Endodermal cell (in vitro differentiated cells): ENCODE data around the gene LRP6. TPM values are rescaled to one million over a fixed set of nuclear protein-coding genes. Genes with fewer than 3 reads are reported as not detected.

Experiments used
- DNase-seq: peaks from one replicate; pipeline ENCODE4 v3.0.0-alpha.2; 2017
- H3K27ac ChIP-seq: 2 replicates; pipeline ENCODE4 v1.5.1; 2013; ENCODE audit warnings: mild to moderate bottlenecking, low read depth, low read length, moderate library complexity
- H3K27me3 ChIP-seq: 2 replicates; pipeline ENCODE4 v1.6.1; 2013; ENCODE audit warnings: mild to moderate bottlenecking, low read length, moderate library complexity; ENCODE audit not compliant: insufficient read depth, control insufficient read depth, poor library complexity, severe bottlenecking
- H3K36me3 ChIP-seq: 2 replicates; pipeline ENCODE4 v1.7.0; 2013; ENCODE audit warnings: mild to moderate bottlenecking, low read length, moderate library complexity; ENCODE audit not compliant: control insufficient read depth, insufficient read depth
- H3K4me1 ChIP-seq: one replicate; pipeline ENCODE4 v1.7.0; 2013; ENCODE audit warnings: low read length; ENCODE audit not compliant: control insufficient read depth, insufficient read depth
- H3K4me3 ChIP-seq: 2 replicates; pipeline ENCODE4 v1.5.1; 2013; ENCODE audit warnings: mild to moderate bottlenecking, low read length, moderate library complexity
- H3K9ac ChIP-seq: 2 replicates; pipeline ENCODE4 v1.6.1; 2013; ENCODE audit warnings: mild to moderate bottlenecking, low read length, moderate library complexity; ENCODE audit not compliant: poor library complexity, severe bottlenecking; ENCODE audit errors: extremely low read depth
- H3K9me3 ChIP-seq: 2 replicates; pipeline ENCODE4 v1.6.1; 2013; ENCODE audit warnings: mild to moderate bottlenecking, low read length, moderate library complexity; ENCODE audit not compliant: control insufficient read depth
- H3K27ac Mint-ChIP-seq: 2 replicates; pipeline ENCODE4 v1.8.0; 2020; ENCODE audit warnings: mixed read lengths
- H3K27me3 Mint-ChIP-seq: 2 replicates; pipeline ENCODE4 v1.8.0; 2021; ENCODE audit warnings: mild to moderate bottlenecking, mixed read lengths; ENCODE audit not compliant: insufficient read depth
- H3K36me3 Mint-ChIP-seq: 2 replicates; pipeline ENCODE4 v1.8.0; 2020; ENCODE audit warnings: low read depth, mixed read lengths
- H3K4me1 Mint-ChIP-seq: 2 replicates; pipeline ENCODE4 v1.8.0; 2020; ENCODE audit warnings: mixed read lengths
- H3K4me3 Mint-ChIP-seq: 2 replicates; pipeline ENCODE4 v1.8.0; 2020; ENCODE audit warnings: mild to moderate bottlenecking, moderate library complexity, mixed read lengths
- H3K9me3 Mint-ChIP-seq: 2 replicates; pipeline ENCODE4 v1.8.0; 2020; ENCODE audit warnings: mild to moderate bottlenecking, mixed read lengths
- WGBS, 2 experiments: methylation state at CpG; one replicate each; pipeline versions ENCODE4 v1.1.5 to v1.1.7; 2013; ENCODE audit warnings: missing lambda C conversion rate in 2 of 2, mixed read lengths in 1 of 2; ENCODE audit not compliant: insufficient coverage in 1 of 2, insufficient read length in 1 of 2; 5-methylcytosine and 5-hydroxymethylcytosine counted together
- total RNA-seq, 2 donors: library from RNA; stranded (reverse); fragmentation: NEBNext Ultra II Directional in 1 of 2; extraction: Animal tissue kit (Norgen Biotek cat#: 25700) in 1 of 2; gene quantifications; 2 replicates in 1 of 2; 3 replicates in 1 of 2; pipeline ENCODE4 v1.2.1, GENCODE V29; 2021
- TF ChIP-seq, protein P1 (sequence below): fragments of 200-600 bp; sonication (generic); conservative IDR thresholded peaks from 2 replicates; pipeline ENCODE4 v1.5.0; 2021; ENCODE audit warnings: antibody characterized with exemption, mild to moderate bottlenecking

Gene LRP6
- total RNA-seq, 2 donors from 2014 or later, result 109 to 182 TPM

DNA sequence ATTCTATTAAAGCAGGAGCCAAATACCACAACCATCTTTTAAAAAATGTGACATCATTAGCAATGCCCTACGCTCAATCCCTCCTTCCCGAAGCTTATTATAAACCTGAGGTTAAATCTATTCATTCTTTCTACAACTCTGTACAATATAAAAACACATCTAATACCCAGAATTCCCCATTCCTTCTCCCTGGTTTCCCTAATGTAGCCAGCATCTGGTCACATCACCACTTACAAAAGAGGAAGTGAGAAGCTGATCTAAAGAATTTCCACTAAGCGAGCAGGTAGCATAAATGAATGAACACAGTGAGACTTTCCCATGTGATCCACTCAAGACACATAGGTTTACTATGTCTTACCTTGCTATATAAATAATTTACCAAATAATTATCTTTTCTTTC, 90.4 kb downstream of the LRP6 start:
- H3K36me3 Mint-ChIP-seq, result peaks cover 64% of the 10 kb centered on the region
- H3K27me3 Mint-ChIP-seq, result no peaks in the 10 kb centered on the region
- H3K4me1 ChIP-seq, result no peaks in the 10 kb centered on the region
- no peak overlapping the region for H3K27ac ChIP-seq
- no peaks in the 10 kb centered on the region for H3K9me3 Mint-ChIP-seq
- TF ChIP-seq, protein P1, sequence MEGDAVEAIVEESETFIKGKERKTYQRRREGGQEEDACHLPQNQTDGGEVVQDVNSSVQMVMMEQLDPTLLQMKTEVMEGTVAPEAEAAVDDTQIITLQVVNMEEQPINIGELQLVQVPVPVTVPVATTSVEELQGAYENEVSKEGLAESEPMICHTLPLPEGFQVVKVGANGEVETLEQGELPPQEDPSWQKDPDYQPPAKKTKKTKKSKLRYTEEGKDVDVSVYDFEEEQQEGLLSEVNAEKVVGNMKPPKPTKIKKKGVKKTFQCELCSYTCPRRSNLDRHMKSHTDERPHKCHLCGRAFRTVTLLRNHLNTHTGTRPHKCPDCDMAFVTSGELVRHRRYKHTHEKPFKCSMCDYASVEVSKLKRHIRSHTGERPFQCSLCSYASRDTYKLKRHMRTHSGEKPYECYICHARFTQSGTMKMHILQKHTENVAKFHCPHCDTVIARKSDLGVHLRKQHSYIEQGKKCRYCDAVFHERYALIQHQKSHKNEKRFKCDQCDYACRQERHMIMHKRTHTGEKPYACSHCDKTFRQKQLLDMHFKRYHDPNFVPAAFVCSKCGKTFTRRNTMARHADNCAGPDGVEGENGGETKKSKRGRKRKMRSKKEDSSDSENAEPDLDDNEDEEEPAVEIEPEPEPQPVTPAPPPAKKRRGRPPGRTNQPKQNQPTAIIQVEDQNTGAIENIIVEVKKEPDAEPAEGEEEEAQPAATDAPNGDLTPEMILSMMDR, result no peak
- peaks cover 10% of the 10 kb centered on the region for H3K4me1 Mint-ChIP-seq
- H3K27me3 ChIP-seq, result no peaks in the 10 kb centered on the region
- DNase-seq, result no peak
- H3K27ac Mint-ChIP-seq, result no peak overlapping the region
- no peak overlapping the region for H3K4me3 Mint-ChIP-seq
- WGBS, 2 experiments, result 94 to 100% methylated on average over 3 of the region's 3 CpGs
- H3K36me3 ChIP-seq, result peaks cover 46% of the 10 kb centered on the region
- no peak overlapping the region for H3K4me3 ChIP-seq
- H3K9me3 ChIP-seq, result no peaks in the 10 kb centered on the region
- H3K9ac ChIP-seq, result no peak overlapping the region

DNA sequence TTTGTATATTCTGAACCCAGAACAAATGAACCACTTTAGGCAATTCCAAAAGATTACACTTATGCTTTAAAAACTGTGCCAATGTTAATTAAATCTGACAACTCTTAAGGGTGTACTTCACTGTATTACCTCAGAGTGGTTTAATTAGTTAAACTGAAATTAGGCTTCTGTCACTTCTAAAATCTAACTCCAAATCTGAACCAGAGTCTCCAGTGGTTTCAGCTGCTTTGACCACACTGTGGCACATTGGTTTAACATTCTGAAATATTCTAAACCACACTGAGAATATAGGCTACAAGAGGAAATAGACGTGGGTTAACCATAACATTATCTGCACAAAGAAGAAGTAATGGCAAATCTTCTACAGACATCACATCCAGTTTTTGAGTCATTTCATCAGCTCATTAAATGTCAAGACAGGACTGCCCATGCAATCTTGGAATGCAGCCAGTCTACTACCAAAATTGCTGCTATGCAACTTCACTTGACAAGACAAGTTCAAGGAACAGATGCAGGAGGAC, 94.8 kb downstream of the LRP6 start:
- TF ChIP-seq, protein P1, result no peak
- peaks cover 53% of the 10 kb centered on the region for H3K36me3 Mint-ChIP-seq
- Histone ChIP-seq H3K9ac (no peak overlapping the region), H3K27me3 (no peaks in the 10 kb centered on the region), H3K36me3 (peaks cover 17% of the 10 kb centered on the region), H3K4me1 (no peaks in the 10 kb centered on the region), H3K4me3 (no peak overlapping the region), H3K27ac (no peak overlapping the region), H3K9me3 (no peaks in the 10 kb centered on the region)
- peaks cover 8% of the 10 kb centered on the region for H3K4me1 Mint-ChIP-seq
- H3K27me3 Mint-ChIP-seq, result no peaks in the 10 kb centered on the region
- H3K27ac Mint-ChIP-seq, result no peak overlapping the region
- no peak for DNase-seq
- no peak overlapping the region for H3K4me3 Mint-ChIP-seq
- H3K9me3 Mint-ChIP-seq, result no peaks in the 10 kb centered on the region
- WGBS, 2 experiments, result 90 to 95% methylated on average over 1 of the region's 1 CpG

DNA sequence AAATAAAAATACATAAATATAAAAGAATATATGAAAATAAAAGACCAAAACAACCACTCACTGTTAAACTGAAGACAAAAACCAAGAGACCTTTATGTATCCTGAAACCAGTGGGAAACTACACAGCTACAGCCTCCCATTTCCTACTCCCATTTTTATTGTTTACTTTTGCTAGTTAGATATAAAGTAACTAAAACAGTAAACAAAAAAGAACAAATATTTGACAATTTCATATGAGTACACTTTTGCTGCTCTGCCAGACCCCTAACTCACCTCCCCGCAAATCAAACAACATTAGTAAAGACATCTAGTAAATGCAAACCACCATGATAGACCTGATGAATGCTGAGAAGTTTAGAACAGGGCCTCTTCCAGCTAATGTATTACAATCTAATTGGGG, 99.0 kb downstream of the LRP6 start:
- no peak overlapping the region for H3K4me3 Mint-ChIP-seq
- H3K27me3 ChIP-seq, result no peaks in the 10 kb centered on the region
- no peak for DNase-seq
- no peaks in the 10 kb centered on the region for H3K27me3 Mint-ChIP-seq
- no peaks in the 10 kb centered on the region for H3K4me1 ChIP-seq
- peaks cover 57% of the 10 kb centered on the region for H3K36me3 Mint-ChIP-seq
- no peaks in the 10 kb centered on the region for H3K9me3 Mint-ChIP-seq
- H3K27ac Mint-ChIP-seq, result peak overlapping the region; percentile 17
- H3K27ac ChIP-seq, result no peak overlapping the region
- no peak overlapping the region for H3K9ac ChIP-seq
- H3K9me3 ChIP-seq, result no peaks in the 10 kb centered on the region
- TF ChIP-seq, protein P1, result no peak
- peaks cover 34% of the 10 kb centered on the region for H3K36me3 ChIP-seq
- peaks cover 6% of the 10 kb centered on the region for H3K4me1 Mint-ChIP-seq
- no peak overlapping the region for H3K4me3 ChIP-seq
- 88% methylated on average over 1 of the region's 1 CpG; no CpG with 5 or more reads in 1 of the 2 experiments for WGBS, 2 experiments
